GM19351 (cell line): ENCODE measurements around the gene NPDC1.

Experiments
- ATAC-seq: cut with Tn5 transposase; IDR thresholded peaks from one replicate; pipeline ENCODE4 v1.9.1; 2021; ENCODE audit warnings: mild to moderate bottlenecking, moderate library complexity; ENCODE audit not compliant: unreplicated experiment

The NPDC1 gene

GRCh38 chr9:137028263-137029057 is 17.5 kb downstream of the NPDC1 start:
- ATAC-seq: no peak

GRCh38 chr9:137027369-137028262 is 18.4 kb downstream of the NPDC1 start, which contains the start of gene ABCA2:
TSS of gene ABCA2 (minus strand) at chr9:137028237. CDS start at chr9:137028140, 97 bp downstream.
- ATAC-seq: no peak

- no peak for ATAC-seq
These were observed 19.1 kb downstream of the NPDC1 start for GRCh38 chr9:137026828-137027227.

- ATAC-seq: no peak
These were observed 19.6 kb downstream of the NPDC1 start for GRCh38 chr9:137026384-137026783.

GRCh38 chr9:137025517-137025966 is 20.4 kb downstream of the NPDC1 start:
- no peak for ATAC-seq

- no peak for ATAC-seq
These were observed 22.4 kb downstream of the NPDC1 start for GRCh38 chr9:137023583-137023991.

- no peak for ATAC-seq
These were observed 22.8 kb downstream of the NPDC1 start for GRCh38 chr9:137023157-137023556.

- ATAC-seq: no peak
These were observed 23.3 kb downstream of the NPDC1 start for GRCh38 chr9:137022662-137023008.

GRCh38 chr9:137021979-137022661 is 23.9 kb downstream of the NPDC1 start:
- no peak for ATAC-seq

GRCh38 chr9:137021568-137021978 is 24.4 kb downstream of the NPDC1 start:
- no peak for ATAC-seq

GRCh38 chr9:137020771-137021567 is 25.0 kb downstream of the NPDC1 start:
- no peak for ATAC-seq

- ATAC-seq: no peak
These were observed 25.9 kb downstream of the NPDC1 start for GRCh38 chr9:137019891-137020683.

GRCh38 chr9:137018761-137019559 is 27.0 kb downstream of the NPDC1 start:
- no peak for ATAC-seq

- ATAC-seq: no peak
These were observed 28.0 kb downstream of the NPDC1 start for GRCh38 chr9:137017791-137018497.

- ATAC-seq: no peak
These were observed 28.9 kb downstream of the NPDC1 start for GRCh38 chr9:137017071-137017470.

- no peak for ATAC-seq
These were observed 29.5 kb downstream of the NPDC1 start for GRCh38 chr9:137016436-137016835.

- ATAC-seq: no peak
These were observed 30.0 kb downstream of the NPDC1 start for GRCh38 chr9:137015976-137016375.

GRCh38 chr9:137015540-137015930 is 30.4 kb downstream of the NPDC1 start:
- ATAC-seq: no peak
